HG02884 (cell line): ENCODE results near the gene SH2D5.
"Not testable (repeated sequence)": the region's sequence is repeated elsewhere in the genome, so short reads cannot be mapped to it uniquely, and the experiment has no call there.

ENCODE experiments used
- ATAC-seq: cut with Tn5 transposase; IDR thresholded peaks from one replicate; pipeline ENCODE4 v1.9.1; 2021; ENCODE audit warnings: mild to moderate bottlenecking, moderate library complexity; ENCODE audit not compliant: unreplicated experiment

SH2D5 gene

GRCh38 chr1:20696397-20697333 lies 35.8 kb downstream of the SH2D5 start:
- ATAC-seq, result no peak

- ATAC-seq, result no peak
Observed at GRCh38 chr1:20695515-20695914, 37.0 kb downstream of the SH2D5 start.

GRCh38 chr1:20693623-20694022 lies 38.9 kb downstream of the SH2D5 start:
- no peak for ATAC-seq

- ATAC-seq, result no peak
Observed at GRCh38 chr1:20691872-20692271, 40.6 kb downstream of the SH2D5 start.

GRCh38 chr1:20689645-20690056 lies 42.9 kb downstream of the SH2D5 start:
- ATAC-seq, result no peak

GRCh38 chr1:20686883-20687725 lies 45.4 kb downstream of the SH2D5 start:
- ATAC-seq, result no peak

GRCh38 chr1:20685741-20686140 lies 46.8 kb downstream of the SH2D5 start:
- no peak for ATAC-seq

GRCh38 chr1:20685099-20685662 lies 47.3 kb downstream of the SH2D5 start:
- ATAC-seq, result no peak

GRCh38 chr1:20684651-20685050 lies 47.9 kb downstream of the SH2D5 start:
- no peak for ATAC-seq

GRCh38 chr1:20684050-20684620 lies 48.4 kb downstream of the SH2D5 start:
- no peak for ATAC-seq

- no peak for ATAC-seq
Observed at GRCh38 chr1:20683614-20684013, 48.9 kb downstream of the SH2D5 start.

- no peak for ATAC-seq
Observed at GRCh38 chr1:20682571-20683236, 49.8 kb downstream of the SH2D5 start.

GRCh38 chr1:20681999-20682398 lies 50.5 kb downstream of the SH2D5 start:
- ATAC-seq, result no peak

- no peak for ATAC-seq
Observed at GRCh38 chr1:20680269-20680668, 52.2 kb downstream of the SH2D5 start.

GRCh38 chr1:20678599-20678998 lies 53.9 kb downstream of the SH2D5 start:
- no peak for ATAC-seq

GRCh38 chr1:20673626-20674025 lies 58.9 kb downstream of the SH2D5 start:
- ATAC-seq, result not testable (repeated sequence)

- ATAC-seq, result no peak
Observed at GRCh38 chr1:20672265-20672632, 60.3 kb downstream of the SH2D5 start.

- ATAC-seq, result no peak
Observed at GRCh38 chr1:20670936-20671335, 61.6 kb downstream of the SH2D5 start.
